Left lung (tissue), 10 donors: ENCODE data around the gene ZRANB2. TPM values are rescaled to one million over a fixed set of nuclear protein-coding genes. Genes with fewer than 3 reads are reported as not detected.

Source experiments
- ATAC-seq: fragments of 200-7000 bp; cut with Tn5 transposase; one replicate; pipeline ENCODE4 v1.9.1; 2020; ENCODE audit warnings: moderate library complexity
- DNase-seq, 4 donors: peaks; one replicate each; pipeline ENCODE4 v3.0.0-alpha.2; 2013 to 2020
- H3K27ac ChIP-seq, 2 donors: fragments of 200-600 bp; sonication (generic) in 1 of 2; one replicate each; pipeline versions ENCODE4 v1.5.0 to v1.8.0; 2020 to 2021
- H3K27me3 ChIP-seq, 2 donors: fragments of 200-600 bp; sonication (generic) in 1 of 2; one replicate each; pipeline versions ENCODE4 v1.5.0 to v1.8.0; 2020 to 2021
- H3K36me3 ChIP-seq, 2 donors: fragments of 200-600 bp; sonication (generic) in 1 of 2; one replicate each; pipeline versions ENCODE4 v1.5.0 to v1.8.0; 2020 to 2021
- H3K4me1 ChIP-seq, 2 donors: fragments of 200-600 bp; one replicate each; pipeline ENCODE4 v1.8.0; 2021
- H3K4me3 ChIP-seq, 2 donors: fragments of 200-600 bp; sonication (generic) in 1 of 2; one replicate each; pipeline versions ENCODE4 v1.5.0 to v1.8.0; 2020 to 2021; ENCODE audit warnings: mild to moderate bottlenecking in 1 of 2
- H3K9me3 ChIP-seq, 2 donors: fragments of 200-600 bp; sonication (generic) in 1 of 2; one replicate each; pipeline versions ENCODE4 v1.5.0 to v1.8.0; 2020 to 2021
- CTCF ChIP-seq, 2 donors: fragments of 200-600 bp; sonication (generic) in 1 of 2; IDR thresholded peaks; one replicate each; pipeline versions ENCODE4 v1.5.0 to v1.8.0; 2021; ENCODE audit warnings: antibody characterized with exemption in 2 of 2
- intact Hi-C, 2 donors: fragments of 100-400 bp; cut with DNase I; formaldehyde crosslinking; loops; one replicate each; pipeline versions ENCODE4 v1.11.2 to v1.14.2; 2022
- polyA plus RNA-seq, 6 donors: library from polyadenylated mRNA; unstranded; fragments of 120-200 nt; gene quantifications; one replicate each; pipeline ENCODE4 v1.2.1, GENCODE V29; 2013; ENCODE audit not compliant: insufficient read length in 6 of 6
- total RNA-seq, 2 donors: library from RNA; stranded (reverse); fragmentation: NEBNext Ultra II Directional; extraction: Animal tissue kit (Norgen Biotek cat#: 25700); gene quantifications; one replicate each; pipeline ENCODE4 v1.2.1, GENCODE V29; 2021
- donor health status: DM: no; HTN: yes; CAD: no.
- donor health status: DM: no; HTN: no; CAD: no.

The ZRANB2 gene
- total and polyA plus RNA-seq, 8 donors = 69.8 to 244 (median 229) TPM

- Histone ChIP-seq H3K4me1 (no peaks in the 10 kb centered on the region), H3K36me3 (no peaks in the 10 kb centered on the region), H3K9me3 (no peaks in the 10 kb centered on the region), H3K27me3 (no peaks in the 10 kb centered on the region), H3K4me3 (no peak overlapping the region), H3K27ac (no peak overlapping the region)
- TF ChIP-seq CTCF (IDR thresholded peaks at IDR 0.05) = no peak
- ATAC-seq (no peak), DNase-seq (no peak)
- intact Hi-C loops = no loop called here
These were observed 43.8 kb downstream of the ZRANB2 start for GRCh38 chr1:71037066-71037465.

- no peak for DNase-seq
These were observed 47.7 kb downstream of the ZRANB2 start for GRCh38 chr1:71033136-71033535.

GRCh38 chr1:71031426-71031825 lies 49.4 kb downstream of the ZRANB2 start:
- Histone ChIP-seq H3K4me1 (no peaks in the 10 kb centered on the region), H3K4me3 (no peak overlapping the region), H3K9me3 (no peaks in the 10 kb centered on the region), H3K27ac (no peak overlapping the region), H3K36me3 (no peaks in the 10 kb centered on the region), H3K27me3 (no peaks in the 10 kb centered on the region)
- intact Hi-C loops = no loop called here
- TF ChIP-seq CTCF (IDR thresholded peaks at IDR 0.05) = no peak
- DNase-seq (no peak), ATAC-seq (no peak)

More at GRCh38 chr1:71033136-71033535, 47.7 kb downstream of the ZRANB2 start:
- Histone ChIP-seq H3K4me1 (no peaks in the 10 kb centered on the region), H3K27me3 (no peaks in the 10 kb centered on the region), H3K9me3 (no peaks in the 10 kb centered on the region), H3K27ac (no peak overlapping the region), H3K36me3 (no peaks in the 10 kb centered on the region), H3K4me3 (no peak overlapping the region)
- TF ChIP-seq CTCF (IDR thresholded peaks at IDR 0.05) = no peak
- ATAC-seq = no peak
- intact Hi-C loops = no loop called here

- no peak overlapping the region for H3K27ac ChIP-seq
- no peak overlapping the region for H3K4me3 ChIP-seq
- H3K4me1 ChIP-seq = no peaks in the 10 kb centered on the region
- H3K27me3 ChIP-seq = no peaks in the 10 kb centered on the region
- ATAC-seq (no peak), DNase-seq (no peak)
- TF ChIP-seq CTCF (IDR thresholded peaks at IDR 0.05) = no peak
- no peaks in the 10 kb centered on the region for H3K36me3 ChIP-seq
- intact Hi-C loops = no loop called here
- no peaks in the 10 kb centered on the region for H3K9me3 ChIP-seq
These were observed 50.8 kb downstream of the ZRANB2 start for GRCh38 chr1:71030026-71030425.

GRCh38 chr1:71028981-71029380 lies 51.9 kb downstream of the ZRANB2 start:
- Histone ChIP-seq H3K4me1 (no peaks in the 10 kb centered on the region), H3K36me3 (no peaks in the 10 kb centered on the region), H3K9me3 (no peaks in the 10 kb centered on the region), H3K27me3 (no peaks in the 10 kb centered on the region), H3K27ac (no peak overlapping the region), H3K4me3 (no peak overlapping the region)
- ATAC-seq = no peak
- DNase-seq = no peak
- intact Hi-C loops = no loop called here
- TF ChIP-seq CTCF (IDR thresholded peaks at IDR 0.05) = no peak
